SK-N-MC (cell line): ENCODE data around the gene ZSCAN12.

Source experiments
- EZH2 ChIP-seq: fragments of 200-600 bp; sonication (generic); IDR thresholded peaks from one replicate; pipeline ENCODE4 v1.6.1; 2017; ENCODE audit warnings: antibody characterized with exemption
- POLR2AphosphoS5 ChIP-seq: IDR thresholded peaks from 2 replicates; pipeline ENCODE4 v1.6.1; 2012; ENCODE audit warnings: mild to moderate bottlenecking, low read depth, low read length, borderline replicate concordance

- TF ChIP-seq EZH2 (no peak), POLR2AphosphoS5 (no peak)
These were observed 28.3 kb downstream of the ZSCAN12 start for GRCh38 chr6:28371280-28371679.
